Heart right ventricle (tissue), 16 donors: ENCODE results near the gene CELSR1. TPM values are rescaled to one million over a fixed set of nuclear protein-coding genes. Genes with fewer than 3 reads are reported as not detected.

ENCODE experiments used
- ATAC-seq, 8 donors: fragments of 200-7000 bp; cut with Tn5 transposase; one replicate each; pipeline ENCODE4 v1.9.1; 2020; ENCODE audit warnings: mild to moderate bottlenecking in 8 of 8, moderate library complexity in 8 of 8, moderate number of reproducible peaks in 1 of 8
- DNase-seq, 2 donors: peaks; one replicate each; pipeline ENCODE4 v3.0.0-alpha.2; 2020
- H3K27ac ChIP-seq, 10 donors: fragments of 200-600 bp; sonication (generic) in 2 of 10; one replicate each; pipeline versions ENCODE4 v1.5.0 to v1.8.0; 2020 to 2022; ENCODE audit warnings: mild to moderate bottlenecking in 3 of 10
- H3K27me3 ChIP-seq, 7 donors: fragments of 200-600 bp; one replicate each; pipeline ENCODE4 v1.8.0; 2021 to 2022; ENCODE audit warnings: mild to moderate bottlenecking in 2 of 7
- H3K36me3 ChIP-seq, 9 donors: fragments of 200-600 bp; sonication (generic) in 1 of 9; one replicate each; pipeline versions ENCODE4 v1.5.0 to v1.8.0; 2020 to 2022; ENCODE audit warnings: mild to moderate bottlenecking in 2 of 9
- H3K4me1 ChIP-seq, 9 donors: fragments of 200-600 bp; sonication (generic) in 1 of 9; one replicate each; pipeline versions ENCODE4 v1.5.0 to v1.8.0; 2020 to 2022; ENCODE audit warnings: mild to moderate bottlenecking in 4 of 9
- H3K4me3 ChIP-seq, 10 donors: fragments of 200-600 bp; sonication (generic) in 2 of 10; one replicate each; pipeline versions ENCODE4 v1.5.0 to v1.8.0; 2020 to 2022; ENCODE audit warnings: mild to moderate bottlenecking in 7 of 10, moderate library complexity in 2 of 10
- H3K9me3 ChIP-seq, 11 donors: fragments of 200-600 bp in 10 of 11; sonication (generic) in 2 of 11; one replicate each; pipeline versions ENCODE4 v1.5.0 to v1.8.0; 2013 to 2022; ENCODE audit warnings: mild to moderate bottlenecking in 2 of 11, control low read depth in 1 of 11, moderate library complexity in 1 of 11
- WGBS, 2 donors: extraction: QIAGEN DNeasy Blood & Tissue Kit; methylation state at CpG; one replicate each; pipeline ENCODE4 v1.1.7; 2013; ENCODE audit warnings: inconsistent platforms in 1 of 2; 5-methylcytosine and 5-hydroxymethylcytosine counted together
- intact Hi-C, 10 donors: fragments of 100-400 bp; cut with DNase I; formaldehyde crosslinking; loops; one replicate each; pipeline versions ENCODE4 v1.11.1 to v1.14.2; 2022
- polyA plus RNA-seq, 2 donors: library from polyadenylated mRNA; stranded (reverse); fragments of 200-250 nt; gene quantifications; one replicate each; pipeline ENCODE4 v1.2.3, GENCODE V29; 2013
- total RNA-seq, 10 donors: library from RNA; stranded (reverse); fragmentation: NEBNext Ultra II Directional in 3 of 10; extraction: Animal tissue kit (Norgen Biotek cat#: 25700) in 3 of 10; gene quantifications; one replicate each; pipeline versions ENCODE4 v1.2.1 to v1.2.4, GENCODE V29; 2021 to 2023
- TF ChIP-seq, protein P1 (sequence below), 9 donors: fragments of 200-600 bp; sonication (generic) in 2 of 9; IDR thresholded peaks; one replicate each; pipeline versions ENCODE4 v1.5.0 to v1.8.0; 2021 to 2022; ENCODE audit warnings: antibody characterized with exemption in 9 of 9, mild to moderate bottlenecking in 5 of 9, moderate library complexity in 1 of 9
- donor health status: Arrhythmogenic right ventricular cardiomyopathy.
- donor health status: ischemic (EF 13 %, LVEDD 7.1; RV severe dilation, severe dysfunction).
- donor health status: healthy with polysubstance abuse.
- donor health status: DM: no; HTN: yes; CAD: no.
- donor health status: DM: no; HTN: no; CAD: no.
- donor health status: ischemic (EF 25% LVEDD 6.9; RV normal size, moderate dysfunction).
- donor health status: ischemic (EF 25% LVEDD 5.7; RV mildly dilated, moderate dysfunction).
- donor health status: healthy.
- donor health status: DM: yes; HTN: yes; CAD: no.
- donor health status: Ischemic cardiomyopathy.
- donor health status: ischemic (EF 35%, LVEDD 5.7; RV mildly dilated, moderate dysfunction).
- donor health status: nonischemic (EF 11% LVEDD 7.7; RV severe dilation, severe dysfunction).
- donor health status: DM: yes; HTN: yes; CAD: no.
- donor health status: PGD.
- donor health status: ischemic (EF 29% LVEDD 5.4; RV normal size, mild dysfunction).
- donor health status: nonischemic (EF 23%, LVEDD 6.1; RV moderate dilation, normal function).

The CELSR1 gene
- total and polyA plus RNA-seq, 12 donors: 4.0 to 16.7 (median 11.4) TPM

DNA sequence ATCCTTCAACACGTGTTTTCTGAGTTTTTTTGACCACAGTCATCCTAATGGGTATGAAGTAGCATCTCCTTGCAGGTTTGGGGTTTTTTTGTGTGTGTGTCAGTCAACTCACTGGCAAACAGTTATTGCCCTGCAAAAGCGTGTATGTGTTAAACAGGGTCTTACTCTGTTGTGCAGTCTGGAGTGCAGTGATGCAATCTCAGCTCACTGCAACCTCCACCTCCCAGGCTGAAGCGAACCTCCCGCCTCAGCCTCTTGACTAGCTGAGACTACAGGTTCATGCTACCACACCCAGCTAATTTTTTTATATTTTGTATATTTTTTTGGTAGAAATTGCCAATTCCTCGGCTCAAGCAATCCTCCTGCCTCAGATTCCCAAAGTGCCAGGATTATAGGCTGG, 15.4 kb downstream of the CELSR1 start:
- H3K27ac ChIP-seq: no peak overlapping the region
- H3K4me1 ChIP-seq: peaks cover 0 to 12% (median 0%) of the 10 kb centered on the region in 9 donors
- WGBS, 2 donors: 83 to 88% methylated on average over 5 of the region's 5 CpGs
- peaks cover 0 to 16% (median 7%) of the 10 kb centered on the region in 7 donors for H3K27me3 ChIP-seq
- TF ChIP-seq, protein P1, sequence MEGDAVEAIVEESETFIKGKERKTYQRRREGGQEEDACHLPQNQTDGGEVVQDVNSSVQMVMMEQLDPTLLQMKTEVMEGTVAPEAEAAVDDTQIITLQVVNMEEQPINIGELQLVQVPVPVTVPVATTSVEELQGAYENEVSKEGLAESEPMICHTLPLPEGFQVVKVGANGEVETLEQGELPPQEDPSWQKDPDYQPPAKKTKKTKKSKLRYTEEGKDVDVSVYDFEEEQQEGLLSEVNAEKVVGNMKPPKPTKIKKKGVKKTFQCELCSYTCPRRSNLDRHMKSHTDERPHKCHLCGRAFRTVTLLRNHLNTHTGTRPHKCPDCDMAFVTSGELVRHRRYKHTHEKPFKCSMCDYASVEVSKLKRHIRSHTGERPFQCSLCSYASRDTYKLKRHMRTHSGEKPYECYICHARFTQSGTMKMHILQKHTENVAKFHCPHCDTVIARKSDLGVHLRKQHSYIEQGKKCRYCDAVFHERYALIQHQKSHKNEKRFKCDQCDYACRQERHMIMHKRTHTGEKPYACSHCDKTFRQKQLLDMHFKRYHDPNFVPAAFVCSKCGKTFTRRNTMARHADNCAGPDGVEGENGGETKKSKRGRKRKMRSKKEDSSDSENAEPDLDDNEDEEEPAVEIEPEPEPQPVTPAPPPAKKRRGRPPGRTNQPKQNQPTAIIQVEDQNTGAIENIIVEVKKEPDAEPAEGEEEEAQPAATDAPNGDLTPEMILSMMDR (IDR thresholded peaks at IDR 0.05): no peak
- no peaks in the 10 kb centered on the region for H3K36me3 ChIP-seq
- intact Hi-C loops: no loop called here
- H3K4me3 ChIP-seq: no peak overlapping the region
- ATAC-seq (no peak), DNase-seq (no peak)
- H3K9me3 ChIP-seq: no peaks in the 10 kb centered on the region

DNA sequence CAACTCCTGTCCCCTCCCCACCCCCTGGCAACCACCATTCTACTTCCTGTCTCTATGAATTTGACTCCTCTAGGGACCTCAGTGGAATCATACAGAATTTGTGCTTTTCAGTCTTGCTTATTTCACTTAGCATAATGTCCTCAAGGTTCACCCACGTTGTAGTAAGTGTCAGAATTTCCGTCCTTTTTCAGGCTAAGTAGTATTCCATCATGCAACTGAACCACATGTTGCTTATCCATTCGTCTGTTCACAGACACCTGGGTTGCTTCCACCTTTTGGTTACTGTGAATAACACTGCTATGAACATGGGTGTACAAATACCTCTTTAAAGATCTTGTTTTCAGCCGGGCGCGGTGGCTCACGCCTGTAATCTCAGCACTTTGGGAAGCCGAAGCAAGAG, 16.5 kb downstream of the CELSR1 start:
- Histone ChIP-seq H3K4me3 (no peak overlapping the region), H3K36me3 (no peaks in the 10 kb centered on the region), H3K4me1 (peaks cover 0 to 13% (median 0%) of the 10 kb centered on the region in 9 donors), H3K27ac (no peak overlapping the region), H3K27me3 (peaks cover 0 to 14% (median 5%) of the 10 kb centered on the region in 7 donors), H3K9me3 (no peaks in the 10 kb centered on the region)
- TF ChIP-seq, protein P1 (IDR thresholded peaks at IDR 0.05): no peak
- intact Hi-C loops: no loop called here
- DNase-seq (no peak), ATAC-seq (no peak)
- 88 to 89% methylated on average over 8 of the region's 8 CpGs for WGBS, 2 donors

DNA sequence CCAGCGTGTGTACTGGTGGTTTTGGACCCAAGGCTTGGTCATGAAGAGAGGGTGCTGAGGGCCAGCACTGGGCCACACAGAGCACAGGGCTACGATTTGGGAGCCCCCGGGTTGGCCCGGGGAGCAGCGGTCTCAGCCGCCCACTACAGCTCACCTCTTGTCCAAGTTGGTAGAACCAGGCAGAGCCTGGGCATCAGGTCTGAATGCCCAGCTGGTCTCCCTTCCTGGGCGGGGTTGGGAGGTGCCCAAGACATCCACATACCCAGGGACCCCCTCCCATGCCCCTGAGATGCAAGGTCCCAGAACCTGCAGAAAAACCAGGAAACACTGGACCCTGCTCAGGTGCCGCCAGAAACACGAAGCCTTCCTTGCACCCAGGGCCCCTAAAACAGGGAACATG, 18.0 kb downstream of the CELSR1 start:
- 90 to 94% methylated on average over 9 of the region's 9 CpGs for WGBS, 2 donors
- H3K4me1 ChIP-seq: peaks cover 0 to 13% (median 0%) of the 10 kb centered on the region in 9 donors
- ATAC-seq (no peak), DNase-seq (no peak)
- no peaks in the 10 kb centered on the region for H3K36me3 ChIP-seq
- no peak overlapping the region for H3K4me3 ChIP-seq
- H3K9me3 ChIP-seq: no peaks in the 10 kb centered on the region
- intact Hi-C loops: no loop called here
- H3K27ac ChIP-seq: no peak overlapping the region
- TF ChIP-seq, protein P1 (IDR thresholded peaks at IDR 0.05): no peak
- peaks cover 0 to 5% (median 0%) of the 10 kb centered on the region in 7 donors for H3K27me3 ChIP-seq

DNA sequence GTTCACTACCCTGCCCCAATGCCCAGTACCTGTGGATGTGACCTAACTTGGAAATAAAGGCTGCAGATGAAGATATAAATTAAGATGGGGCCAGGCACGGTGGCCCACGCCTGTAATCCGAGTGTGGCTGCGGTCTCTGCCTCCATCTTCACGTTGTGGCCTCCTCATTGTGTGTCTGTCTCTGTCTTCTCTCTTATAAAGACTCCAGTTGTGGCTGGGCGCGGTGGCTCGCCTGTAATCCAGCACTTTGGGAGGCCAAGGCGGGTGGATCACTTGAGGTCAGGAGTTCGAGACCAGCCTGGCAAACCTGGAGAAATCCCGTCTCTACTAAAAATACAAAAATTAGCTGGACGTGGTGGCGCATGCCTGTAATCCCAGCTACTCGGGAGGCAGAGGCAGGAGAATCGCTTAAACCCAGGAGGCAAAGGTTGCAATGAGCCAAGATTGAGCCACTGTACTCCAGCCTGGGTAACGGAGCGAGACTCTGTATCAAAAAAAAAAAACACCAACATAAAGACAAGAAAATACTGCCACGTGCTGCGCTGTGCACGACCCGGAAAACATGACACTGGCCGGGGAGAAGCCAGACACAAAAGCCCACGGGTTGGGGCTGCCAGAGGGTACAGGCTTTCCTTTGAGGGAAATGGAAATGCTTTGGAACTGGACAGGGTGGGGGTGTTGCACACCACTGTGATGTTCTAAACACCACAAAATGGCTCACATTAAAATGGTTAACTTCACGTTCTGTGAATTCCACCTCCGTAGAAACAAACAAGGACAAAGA, 18.7 kb downstream of the CELSR1 start:
- DNase-seq (no peak), ATAC-seq (no peak)
- intact Hi-C loops: no loop called here
- H3K27me3 ChIP-seq: peaks cover 0 to under 1% (median 0%) of the 10 kb centered on the region in 7 donors
- H3K4me1 ChIP-seq: peaks cover 0 to 13% (median 0%) of the 10 kb centered on the region in 9 donors
- H3K27ac ChIP-seq: no peak overlapping the region
- 93 to 94% methylated on average over 25 of the region's 25 CpGs for WGBS, 2 donors
- TF ChIP-seq, protein P1 (IDR thresholded peaks at IDR 0.05): no peak
- H3K4me3 ChIP-seq: no peak overlapping the region
- no peaks in the 10 kb centered on the region for H3K36me3 ChIP-seq
- no peaks in the 10 kb centered on the region for H3K9me3 ChIP-seq
